IPS DF 4.7 (cell line): Measurements from ENCODE around the gene KCNN4.

Experiments
- DNase-seq: peaks from one replicate; pipeline ENCODE4 v3.0.0-alpha.2; 2013; ENCODE audit warnings: low spot score; ENCODE audit errors: extremely low read depth

The KCNN4 gene

GRCh38 chr19:43749898-43750297, 30.9 kb downstream of the KCNN4 start:
- no peak for DNase-seq

GRCh38 chr19:43749152-43749551, 31.6 kb downstream of the KCNN4 start:
- no peak for DNase-seq

GRCh38 chr19:43748685-43749084, 32.1 kb downstream of the KCNN4 start:
- DNase-seq, result no peak

- DNase-seq, result no peak
Measured at GRCh38 chr19:43748205-43748594, 32.6 kb downstream of the KCNN4 start.

GRCh38 chr19:43747557-43748204, 33.1 kb downstream of the KCNN4 start:
- DNase-seq, result no peak

GRCh38 chr19:43743059-43743458, 37.7 kb downstream of the KCNN4 start:
- DNase-seq, result no peak

- no peak for DNase-seq
Measured at GRCh38 chr19:43741075-43741825, 39.5 kb downstream of the KCNN4 start.

- no peak for DNase-seq
Measured at GRCh38 chr19:43739439-43740235, 41.1 kb downstream of the KCNN4 start.

GRCh38 chr19:43738780-43739211, 42.0 kb downstream of the KCNN4 start:
- no peak for DNase-seq

GRCh38 chr19:43735957-43736356, 44.8 kb downstream of the KCNN4 start:
- DNase-seq, result no peak

GRCh38 chr19:43735013-43735412, 45.8 kb downstream of the KCNN4 start:
- DNase-seq, result no peak

GRCh38 chr19:43731846-43732245, 48.9 kb downstream of the KCNN4 start:
- no peak for DNase-seq

GRCh38 chr19:43731346-43731745, 49.4 kb downstream of the KCNN4 start:
- no peak for DNase-seq

GRCh38 chr19:43729919-43730318, 50.9 kb downstream of the KCNN4 start:
- DNase-seq, result no peak

GRCh38 chr19:43727593-43727853, 53.2 kb downstream of the KCNN4 start:
- DNase-seq, result no peak

GRCh38 chr19:43726736-43727592, 53.8 kb downstream of the KCNN4 start:
- DNase-seq, result no peak

- no peak for DNase-seq
Measured at GRCh38 chr19:43725468-43725867, 55.3 kb downstream of the KCNN4 start.

- DNase-seq, result no peak
Measured at GRCh38 chr19:43724896-43725295, 55.9 kb downstream of the KCNN4 start.

- DNase-seq, result no peak
Measured at GRCh38 chr19:43723588-43723987, 57.2 kb downstream of the KCNN4 start.

- DNase-seq, result no peak
Measured at GRCh38 chr19:43721469-43722048, 59.2 kb downstream of the KCNN4 start.

- DNase-seq, result no peak
Measured at GRCh38 chr19:43720936-43721335, 59.8 kb downstream of the KCNN4 start.
